IgD-negative memory B cell (primary cell): ENCODE data around the gene RGL2. TPM values are rescaled to one million over a fixed set of nuclear protein-coding genes. Genes with fewer than 3 reads are reported as not detected.
A peak's percentile ranks its signal among the peaks of the same experiment; 100 is the strongest.
"Not testable (repeated sequence)": the region's sequence is repeated elsewhere in the genome, so short reads cannot be mapped to it uniquely, and the experiment has no call there.

Experiments used
- H3K27ac Mint-ChIP-seq, 3 donors: one replicate each; pipeline ENCODE4 v1.8.0; 2020 to 2022; ENCODE audit warnings: mild to moderate bottlenecking in 3 of 3, mixed read lengths in 3 of 3, moderate library complexity in 1 of 3
- H3K27me3 Mint-ChIP-seq: one replicate; pipeline ENCODE4 v1.8.0; 2021; ENCODE audit warnings: mixed read lengths
- H3K36me3 Mint-ChIP-seq: one replicate; pipeline ENCODE4 v1.8.0; 2020; ENCODE audit warnings: mild to moderate bottlenecking, mixed read lengths
- H3K4me1 Mint-ChIP-seq, 3 donors: one replicate each; pipeline ENCODE4 v1.8.0; 2020 to 2022; ENCODE audit warnings: mixed read lengths in 3 of 3, mild to moderate bottlenecking in 1 of 3
- H3K4me3 Mint-ChIP-seq, 4 donors: one replicate each; pipeline ENCODE4 v1.8.0; 2020 to 2022; ENCODE audit warnings: mild to moderate bottlenecking in 4 of 4, mixed read lengths in 4 of 4, moderate library complexity in 3 of 4
- H3K9me3 Mint-ChIP-seq, 3 donors: one replicate each; pipeline ENCODE4 v1.8.0; 2020 to 2021; ENCODE audit warnings: mixed read lengths in 3 of 3, mild to moderate bottlenecking in 1 of 3
- polyA plus RNA-seq: library from polyadenylated mRNA; unstranded; fragments of 300-500 nt; fragmentation: Illumina TruSeq; gene quantifications from one replicate; pipeline ENCODE4 v1.2.3, GENCODE V29; 2021

RGL2 gene
- polyA plus RNA-seq, 1 donor from 2014 or later = 19.0 TPM

- H3K27me3 Mint-ChIP-seq = no peaks in the 10 kb centered on the region
- H3K36me3 Mint-ChIP-seq = no peaks in the 10 kb centered on the region
- no peaks in the 10 kb centered on the region for H3K9me3 Mint-ChIP-seq
- H3K4me1 Mint-ChIP-seq = peaks cover 40 to 56% (median 41%) of the 10 kb centered on the region in 3 donors
- peak within 1 kb of the TSS; percentile 89 to 99 (median 96) for H3K4me3 Mint-ChIP-seq
- peak within 1 kb of the TSS; percentile 85 to 99 (median 92) for H3K27ac Mint-ChIP-seq
Observed at GRCh38 chr6:33276864-33277662, 21.7 kb downstream of the RGL2 start, which contains the start of gene B3GALT4. Gene B3GALT4, plus strand, starts transcription at chr6:33277123. Its CDS starts 297 bp downstream, at chr6:33277420.

- Mint-ChIP-seq H3K27ac (peak overlapping the region; percentile 85 to 99 (median 92)), H3K36me3 (no peaks in the 10 kb centered on the region), H3K27me3 (no peaks in the 10 kb centered on the region), H3K9me3 (no peaks in the 10 kb centered on the region), H3K4me1 (peaks cover 43 to 58% (median 45%) of the 10 kb centered on the region in 3 donors), H3K4me3 (peak overlapping the region; percentile 89 to 99 (median 94))
Observed at GRCh38 chr6:33276581-33276863, 22.2 kb downstream of the RGL2 start.

GRCh38 chr6:33275795-33276580, 22.8 kb downstream of the RGL2 start:
- Mint-ChIP-seq H3K4me1 (peaks cover 42 to 55% (median 47%) of the 10 kb centered on the region in 3 donors), H3K27ac (peak overlapping the region; percentile 85 to 99 (median 92)), H3K4me3 (peak overlapping the region; percentile 89 to 99 (median 94))
- H3K36me3 Mint-ChIP-seq, H3K27me3 Mint-ChIP-seq, H3K9me3 Mint-ChIP-seq: not testable (repeated sequence)

- H3K27ac Mint-ChIP-seq = peak overlapping the region; percentile 59 to 99 (median 92)
- H3K36me3 Mint-ChIP-seq = peaks cover 5% of the 10 kb centered on the region
- peak overlapping the region; percentile 87 to 100 (median 99) for H3K4me3 Mint-ChIP-seq
Observed at GRCh38 chr6:33273924-33274902, 24.5 kb downstream of the RGL2 start.

GRCh38 chr6:33273129-33273923, 25.4 kb downstream of the RGL2 start:
- H3K27ac Mint-ChIP-seq = peak overlapping the region; percentile 98 to 100 (median 99)

More at GRCh38 chr6:33273924-33274902, 24.5 kb downstream of the RGL2 start:
- H3K9me3 Mint-ChIP-seq = no peaks in the 10 kb centered on the region
- H3K4me1 Mint-ChIP-seq = peaks cover 46 to 60% (median 47%) of the 10 kb centered on the region in 3 donors
- H3K27me3 Mint-ChIP-seq = no peaks in the 10 kb centered on the region

GRCh38 chr6:33272275-33273128, 26.2 kb downstream of the RGL2 start:
- Mint-ChIP-seq H3K27ac (peak overlapping the region; percentile 98 to 100 (median 99)), H3K27me3 (no peaks in the 10 kb centered on the region), H3K4me1 (peaks cover 34 to 51% (median 43%) of the 10 kb centered on the region in 3 donors), H3K9me3 (no peaks in the 10 kb centered on the region), H3K4me3 (peak overlapping the region; percentile 98 to 100 (median 99)), H3K36me3 (peaks cover 5% of the 10 kb centered on the region)

More at GRCh38 chr6:33273129-33273923, 25.4 kb downstream of the RGL2 start:
- H3K36me3 Mint-ChIP-seq = peaks cover 5% of the 10 kb centered on the region
- no peaks in the 10 kb centered on the region for H3K9me3 Mint-ChIP-seq
- H3K4me1 Mint-ChIP-seq = peaks cover 40 to 55% (median 43%) of the 10 kb centered on the region in 3 donors
- peak overlapping the region; percentile 98 to 100 (median 99) for H3K4me3 Mint-ChIP-seq
- no peaks in the 10 kb centered on the region for H3K27me3 Mint-ChIP-seq

- H3K9me3 Mint-ChIP-seq = no peaks in the 10 kb centered on the region
- H3K4me1 Mint-ChIP-seq = peaks cover 33 to 50% (median 42%) of the 10 kb centered on the region in 3 donors
- no peaks in the 10 kb centered on the region for H3K27me3 Mint-ChIP-seq
- H3K36me3 Mint-ChIP-seq = peaks cover 5% of the 10 kb centered on the region
- peak within 1 kb of the TSS; percentile 98 to 100 (median 99) for H3K4me3 Mint-ChIP-seq
- peak within 1 kb of the TSS; percentile 98 to 100 (median 99) for H3K27ac Mint-ChIP-seq
Observed at GRCh38 chr6:33271468-33272274, 27.1 kb downstream of the RGL2 start, which contains the start of the genes RPS18 and VPS52. Gene RPS18, plus strand, starts transcription at chr6:33272075. Its CDS starts 45 bp downstream, at chr6:33272120. Gene VPS52, minus strand, starts transcription at chr6:33271876. Its CDS starts 201 bp downstream, at chr6:33271675.

- Mint-ChIP-seq H3K27ac (peak overlapping the region; percentile 98 to 100 (median 99)), H3K27me3 (no peaks in the 10 kb centered on the region), H3K36me3 (peaks cover 5% of the 10 kb centered on the region), H3K4me1 (peaks cover 28 to 45% (median 37%) of the 10 kb centered on the region in 3 donors), H3K4me3 (peak overlapping the region; percentile 98 to 100 (median 99)), H3K9me3 (no peaks in the 10 kb centered on the region)
Observed at GRCh38 chr6:33271117-33271467, 27.6 kb downstream of the RGL2 start.

- Mint-ChIP-seq H3K4me3 (no peak overlapping the region), H3K9me3 (no peaks in the 10 kb centered on the region), H3K4me1 (peaks cover 0 to 4% (median 0%) of the 10 kb centered on the region in 3 donors), H3K27ac (no peak overlapping the region), H3K27me3 (no peaks in the 10 kb centered on the region), H3K36me3 (peaks cover 11% of the 10 kb centered on the region)
Observed at GRCh38 chr6:33264015-33264414, 34.7 kb downstream of the RGL2 start.

GRCh38 chr6:33262490-33262889, 36.3 kb downstream of the RGL2 start:
- Mint-ChIP-seq H3K36me3 (peaks cover 11% of the 10 kb centered on the region), H3K27ac (peak overlapping the region in 1 of 3 donors; percentile 42)
- not testable (repeated sequence) for H3K4me1 Mint-ChIP-seq, H3K9me3 Mint-ChIP-seq, H3K4me3 Mint-ChIP-seq, H3K27me3 Mint-ChIP-seq

- H3K4me3 Mint-ChIP-seq = no peak overlapping the region
- H3K27ac Mint-ChIP-seq = no peak overlapping the region
- peaks cover 8% of the 10 kb centered on the region for H3K36me3 Mint-ChIP-seq
- no peaks in the 10 kb centered on the region for H3K27me3 Mint-ChIP-seq
- peaks cover 0 to 4% (median 0%) of the 10 kb centered on the region in 3 donors for H3K4me1 Mint-ChIP-seq
- H3K9me3 Mint-ChIP-seq = no peaks in the 10 kb centered on the region
Observed at GRCh38 chr6:33259032-33259431, 39.7 kb downstream of the RGL2 start.

GRCh38 chr6:33254591-33254990, 44.2 kb downstream of the RGL2 start:
- Mint-ChIP-seq H3K9me3 (no peaks in the 10 kb centered on the region), H3K4me1 (peaks cover 6 to 12% (median 8%) of the 10 kb centered on the region in 3 donors), H3K4me3 (no peak overlapping the region), H3K27ac (no peak overlapping the region), H3K27me3 (no peaks in the 10 kb centered on the region), H3K36me3 (peaks cover 5% of the 10 kb centered on the region)
